ENCODE measurements around the gene HLA-G.

Gene HLA-G

DNA sequence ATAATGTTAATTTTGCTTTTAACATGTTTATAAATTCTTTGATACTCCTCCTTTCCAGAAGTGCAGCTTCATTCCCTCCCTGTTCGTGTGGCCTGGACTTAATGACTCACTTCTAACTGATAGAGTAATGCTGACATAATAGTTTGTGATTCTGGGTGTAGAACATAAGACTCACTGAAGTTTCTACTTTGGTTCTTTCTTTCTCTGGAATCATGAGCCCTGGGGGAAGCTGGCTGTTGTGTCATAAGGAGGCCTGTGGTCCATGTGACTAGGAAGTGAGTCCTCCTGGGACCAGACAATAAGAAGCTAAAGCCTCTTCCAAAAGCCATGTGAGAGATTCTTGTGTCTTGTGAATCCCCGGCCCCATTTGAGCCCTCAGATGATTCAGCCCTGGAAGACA, 30.5 kb upstream of the HLA-G start:
- Histone ChIP-seq H3K4me3 (ENCODE audit: low read depth, low read length) (no peak overlapping the region), H3K36me3 (ENCODE audit: control insufficient read depth, insufficient read depth, low read length) (no peaks in the 10 kb centered on the region), H3K4me1 (ENCODE audit: control insufficient read depth, insufficient read depth, low read length) (no peaks in the 10 kb centered on the region), H3K9me3 (ENCODE audit: control insufficient read depth, insufficient read depth, low read length) (no peaks in the 10 kb centered on the region), H3K27ac (ENCODE audit: low read depth, low read length) (no peak overlapping the region), H3K9ac (ENCODE audit: low read depth, low read length) (no peak overlapping the region), H3K27me3 (ENCODE audit: control insufficient read depth, insufficient read depth, low read length) (peaks cover 22% of the 10 kb centered on the region)

DNA sequence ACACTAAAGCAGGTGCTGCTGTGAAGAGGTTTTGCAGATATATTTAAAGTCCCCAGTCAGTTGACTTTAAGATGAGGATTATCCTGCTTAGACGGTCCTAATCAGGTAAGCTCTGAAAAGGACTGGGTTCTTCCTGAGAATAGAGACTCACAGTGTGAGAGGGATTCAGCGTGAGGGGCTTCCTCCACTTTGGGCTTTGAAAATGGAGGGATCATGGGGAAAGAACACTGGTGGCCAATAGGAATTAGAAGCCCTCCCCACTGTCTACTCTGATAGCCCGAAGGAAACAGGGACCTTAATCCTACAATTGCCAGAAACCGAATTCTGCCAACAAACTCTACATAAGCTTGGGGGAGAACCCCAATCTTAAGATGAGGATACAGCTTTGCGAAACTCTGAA, 29.7 kb upstream of the HLA-G start:
- Histone ChIP-seq H3K27me3 (ENCODE audit: control insufficient read depth, insufficient read depth, low read length) (peaks cover 15% of the 10 kb centered on the region), H3K9me3 (ENCODE audit: control insufficient read depth, insufficient read depth, low read length) (no peaks in the 10 kb centered on the region), H3K36me3 (ENCODE audit: control insufficient read depth, insufficient read depth, low read length) (no peaks in the 10 kb centered on the region), H3K4me3 (ENCODE audit: low read depth, low read length) (no peak overlapping the region), H3K27ac (ENCODE audit: low read depth, low read length) (no peak overlapping the region), H3K4me1 (ENCODE audit: control insufficient read depth, insufficient read depth, low read length) (no peaks in the 10 kb centered on the region), H3K9ac (ENCODE audit: low read depth, low read length) (no peak overlapping the region)

DNA sequence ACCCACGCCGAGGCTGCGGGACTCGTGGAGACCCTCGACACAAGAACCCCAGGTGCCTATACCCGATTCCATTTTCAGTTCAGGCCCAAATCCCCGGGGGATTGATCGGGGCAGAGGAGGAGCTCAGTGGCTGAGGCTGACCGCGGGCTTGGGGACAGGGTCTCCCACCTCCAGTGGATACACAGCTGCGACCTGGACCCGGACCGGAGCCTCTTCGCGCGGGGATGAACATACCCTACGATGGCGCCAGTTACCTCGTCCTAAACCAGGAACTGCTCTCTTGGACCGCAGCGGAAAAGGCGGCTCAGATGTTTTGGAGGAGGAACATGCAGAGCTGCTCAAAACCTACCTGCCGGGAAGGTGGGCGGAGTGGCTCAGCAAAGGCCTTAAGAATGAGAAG, 27.4 kb upstream of the HLA-G start:
- H3K36me3 ChIP-seq (ENCODE audit: control insufficient read depth, insufficient read depth, low read length), result no peaks in the 10 kb centered on the region
- no peaks in the 10 kb centered on the region for H3K4me1 ChIP-seq (ENCODE audit: control insufficient read depth, insufficient read depth, low read length)
- H3K4me3 ChIP-seq (ENCODE audit: low read depth, low read length), result no peak overlapping the region
- H3K9me3 ChIP-seq (ENCODE audit: control insufficient read depth, insufficient read depth, low read length), result no peaks in the 10 kb centered on the region; the same call in 1 of the 2 replicates
- H3K27me3 ChIP-seq (ENCODE audit: control insufficient read depth, insufficient read depth, low read length), result no peaks in the 10 kb centered on the region
- H3K27ac ChIP-seq (ENCODE audit: low read depth, low read length), result no peak overlapping the region
- no peak overlapping the region for H3K9ac ChIP-seq (ENCODE audit: low read depth, low read length)

DNA sequence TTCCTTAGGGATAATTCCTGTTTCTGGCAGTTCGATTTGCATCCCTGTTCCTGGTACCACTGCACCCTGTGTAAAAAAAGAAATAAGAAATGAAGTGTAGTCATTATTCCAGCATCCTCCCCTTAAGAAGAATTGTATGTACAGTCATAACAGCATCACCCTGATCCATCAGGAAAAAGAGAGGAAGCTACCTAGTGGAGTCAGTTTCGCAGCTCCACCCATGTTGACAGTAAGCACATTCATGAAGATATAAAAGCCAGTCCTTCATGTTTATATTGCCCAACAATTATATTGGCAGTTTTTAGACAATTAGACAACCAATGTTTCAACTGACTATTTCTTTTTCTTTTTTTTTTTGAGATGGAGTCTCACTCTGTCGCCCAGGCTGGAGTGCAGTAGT, 21.2 kb upstream of the HLA-G start:
- Histone ChIP-seq H3K9me3 (ENCODE audit: control insufficient read depth, insufficient read depth, low read length) (no peaks in the 10 kb centered on the region; the same call in 1 of the 2 replicates), H3K4me1 (ENCODE audit: control insufficient read depth, insufficient read depth, low read length) (no peaks in the 10 kb centered on the region), H3K27me3 (ENCODE audit: control insufficient read depth, insufficient read depth, low read length) (no peaks in the 10 kb centered on the region; the same call in 1 of the 2 replicates), H3K27ac (ENCODE audit: low read depth, low read length) (no peak overlapping the region), H3K4me3 (ENCODE audit: low read depth, low read length) (no peak overlapping the region), H3K36me3 (ENCODE audit: control insufficient read depth, insufficient read depth, low read length) (no peaks in the 10 kb centered on the region), H3K9ac (ENCODE audit: low read depth, low read length) (no peak overlapping the region)

DNA sequence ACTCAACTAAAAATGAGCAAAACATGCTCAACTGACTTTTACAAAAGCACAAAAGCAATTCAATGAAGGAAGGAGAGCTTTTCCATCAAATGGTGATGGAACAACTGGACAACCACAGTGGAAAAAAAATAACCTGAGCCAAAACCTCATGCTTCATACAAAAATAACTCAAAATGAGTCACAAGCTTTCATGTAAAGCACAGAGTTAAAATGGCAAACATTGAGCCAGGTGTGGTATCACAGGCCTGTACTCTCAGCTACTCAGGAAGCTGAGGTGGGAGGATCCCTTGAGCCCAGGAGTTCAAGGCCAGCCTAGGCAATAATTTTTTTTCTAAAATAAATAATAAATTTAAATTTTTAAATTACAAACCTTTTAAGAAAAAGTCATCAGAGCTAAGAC, 18.4 kb upstream of the HLA-G start:
- Histone ChIP-seq H3K36me3 (ENCODE audit: control insufficient read depth, insufficient read depth, low read length) (no peaks in the 10 kb centered on the region), H3K27me3 (ENCODE audit: control insufficient read depth, insufficient read depth, low read length) (no peaks in the 10 kb centered on the region; the same call in 1 of the 2 replicates), H3K9ac (ENCODE audit: low read depth, low read length) (no peak overlapping the region)

DNA sequence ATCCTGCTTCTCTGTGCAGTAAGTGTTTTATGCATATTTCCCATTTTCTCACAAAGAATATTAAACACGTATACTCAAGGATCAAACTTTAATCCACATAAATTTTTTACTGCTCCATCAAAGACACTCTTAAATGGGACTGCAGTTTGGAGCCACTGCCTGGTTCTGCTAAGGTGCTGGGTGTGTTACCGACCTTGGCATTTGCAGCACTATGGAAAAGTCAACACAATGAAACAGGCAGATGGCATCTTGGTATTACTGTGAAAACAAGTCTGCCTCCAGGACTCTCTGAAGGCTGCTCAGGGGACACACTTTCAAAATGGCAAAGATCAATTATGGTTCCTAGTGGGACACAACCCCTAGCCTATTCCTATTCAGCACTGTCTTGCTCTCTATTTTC, 17.3 kb upstream of the HLA-G start:
- Histone ChIP-seq H3K4me1 (ENCODE audit: control insufficient read depth, insufficient read depth, low read length) (no peaks in the 10 kb centered on the region), H3K27me3 (ENCODE audit: control insufficient read depth, insufficient read depth, low read length) (no peaks in the 10 kb centered on the region; the same call in 1 of the 2 replicates), H3K9me3 (ENCODE audit: control insufficient read depth, insufficient read depth, low read length) (no peaks in the 10 kb centered on the region), H3K4me3 (ENCODE audit: low read depth, low read length) (no peak overlapping the region), H3K36me3 (ENCODE audit: control insufficient read depth, insufficient read depth, low read length) (no peaks in the 10 kb centered on the region), H3K27ac (ENCODE audit: low read depth, low read length) (no peak overlapping the region), H3K9ac (ENCODE audit: low read depth, low read length) (no peak overlapping the region)

More for the DNA sequence above, 18.4 kb upstream of the HLA-G start:
- Histone ChIP-seq H3K9me3 (ENCODE audit: control insufficient read depth, insufficient read depth, low read length) (no peaks in the 10 kb centered on the region), H3K4me3 (ENCODE audit: low read depth, low read length) (no peak overlapping the region), H3K27ac (ENCODE audit: low read depth, low read length) (no peak overlapping the region), H3K4me1 (ENCODE audit: control insufficient read depth, insufficient read depth, low read length) (no peaks in the 10 kb centered on the region)

DNA sequence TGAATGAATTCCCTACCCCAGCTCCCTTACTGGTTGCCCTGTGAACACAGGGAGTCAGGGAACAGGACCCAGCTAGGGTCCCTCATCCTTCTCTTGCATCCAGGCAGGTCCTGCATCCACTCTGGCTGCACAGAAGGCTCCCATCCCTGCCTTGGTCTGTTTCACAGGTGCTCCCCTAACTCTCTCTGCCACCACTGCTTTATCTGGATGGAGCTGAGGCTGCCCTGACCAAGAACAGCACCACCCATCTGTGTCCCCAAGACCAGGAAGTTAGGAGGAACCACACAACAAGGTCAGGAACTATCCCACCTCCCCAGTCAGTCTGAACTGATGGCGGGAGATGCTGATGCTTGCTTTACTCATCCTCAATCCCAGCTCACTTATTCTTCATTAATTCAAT, 16.2 kb upstream of the HLA-G start:
- Histone ChIP-seq H3K4me1 (ENCODE audit: control insufficient read depth, insufficient read depth, low read length) (no peaks in the 10 kb centered on the region), H3K27me3 (ENCODE audit: control insufficient read depth, insufficient read depth, low read length) (no peaks in the 10 kb centered on the region; the same call in 1 of the 2 replicates), H3K9me3 (ENCODE audit: control insufficient read depth, insufficient read depth, low read length) (no peaks in the 10 kb centered on the region), H3K36me3 (ENCODE audit: control insufficient read depth, insufficient read depth, low read length) (no peaks in the 10 kb centered on the region), H3K27ac (ENCODE audit: low read depth, low read length) (no peak overlapping the region), H3K9ac (ENCODE audit: low read depth, low read length) (no peak overlapping the region), H3K4me3 (ENCODE audit: low read depth, low read length) (no peak overlapping the region)

DNA sequence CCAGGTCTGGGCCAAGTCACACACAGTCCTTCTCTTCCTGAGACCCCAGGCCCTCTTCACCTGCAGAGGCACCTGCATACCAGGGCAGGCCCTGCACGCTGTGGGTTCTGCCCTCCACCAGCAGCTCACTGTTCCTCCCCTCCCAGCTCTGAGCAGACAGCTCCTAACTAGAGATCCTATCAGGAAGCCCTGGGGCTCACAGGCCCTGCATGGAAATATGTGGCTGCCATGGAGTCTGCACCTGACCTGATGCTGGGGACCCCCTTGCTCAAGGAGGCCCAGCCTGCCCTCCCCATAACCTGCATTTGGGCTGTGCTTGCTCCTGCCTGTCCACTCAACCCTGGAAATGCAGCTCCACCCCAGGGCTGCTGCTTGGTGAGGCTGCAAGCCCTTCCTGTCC, 14.6 kb upstream of the HLA-G start:
- H3K4me3 ChIP-seq (ENCODE audit: low read depth, low read length), result no peak overlapping the region
- no peaks in the 10 kb centered on the region for H3K36me3 ChIP-seq (ENCODE audit: control insufficient read depth, insufficient read depth, low read length)
- H3K9ac ChIP-seq (ENCODE audit: low read depth, low read length), result no peak overlapping the region
- H3K9me3 ChIP-seq (ENCODE audit: control insufficient read depth, insufficient read depth, low read length), result no peaks in the 10 kb centered on the region
- H3K4me1 ChIP-seq (ENCODE audit: control insufficient read depth, insufficient read depth, low read length), result no peaks in the 10 kb centered on the region
- no peak overlapping the region for H3K27ac ChIP-seq (ENCODE audit: low read depth, low read length)
- no peaks in the 10 kb centered on the region for H3K27me3 ChIP-seq (ENCODE audit: control insufficient read depth, insufficient read depth, low read length)

DNA sequence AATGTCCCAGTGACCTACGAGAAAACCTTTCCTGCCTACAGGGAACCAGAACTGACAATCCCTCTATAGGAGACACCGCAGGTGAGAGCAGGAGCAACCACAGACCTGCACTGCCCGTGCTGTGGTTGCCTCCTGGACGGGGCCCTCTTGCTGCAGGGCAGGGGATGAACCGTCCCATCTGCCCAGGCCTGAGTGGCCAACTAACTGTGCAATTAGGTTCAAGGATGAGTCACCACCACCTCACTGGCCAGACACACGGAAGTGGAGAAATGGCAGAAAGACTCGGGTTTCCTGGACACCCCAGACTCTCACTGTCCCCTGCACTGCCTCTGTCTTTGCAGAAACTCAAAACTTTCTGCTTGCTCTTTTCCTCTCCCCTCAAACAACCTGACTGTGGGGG, 13.8 kb upstream of the HLA-G start:
- Histone ChIP-seq H3K4me1 (ENCODE audit: control insufficient read depth, insufficient read depth, low read length) (no peaks in the 10 kb centered on the region), H3K27me3 (ENCODE audit: control insufficient read depth, insufficient read depth, low read length) (no peaks in the 10 kb centered on the region), H3K36me3 (ENCODE audit: control insufficient read depth, insufficient read depth, low read length) (no peaks in the 10 kb centered on the region), H3K4me3 (ENCODE audit: low read depth, low read length) (no peak overlapping the region), H3K27ac (ENCODE audit: low read depth, low read length) (no peak overlapping the region), H3K9me3 (ENCODE audit: control insufficient read depth, insufficient read depth, low read length) (no peaks in the 10 kb centered on the region), H3K9ac (ENCODE audit: low read depth, low read length) (no peak overlapping the region)

DNA sequence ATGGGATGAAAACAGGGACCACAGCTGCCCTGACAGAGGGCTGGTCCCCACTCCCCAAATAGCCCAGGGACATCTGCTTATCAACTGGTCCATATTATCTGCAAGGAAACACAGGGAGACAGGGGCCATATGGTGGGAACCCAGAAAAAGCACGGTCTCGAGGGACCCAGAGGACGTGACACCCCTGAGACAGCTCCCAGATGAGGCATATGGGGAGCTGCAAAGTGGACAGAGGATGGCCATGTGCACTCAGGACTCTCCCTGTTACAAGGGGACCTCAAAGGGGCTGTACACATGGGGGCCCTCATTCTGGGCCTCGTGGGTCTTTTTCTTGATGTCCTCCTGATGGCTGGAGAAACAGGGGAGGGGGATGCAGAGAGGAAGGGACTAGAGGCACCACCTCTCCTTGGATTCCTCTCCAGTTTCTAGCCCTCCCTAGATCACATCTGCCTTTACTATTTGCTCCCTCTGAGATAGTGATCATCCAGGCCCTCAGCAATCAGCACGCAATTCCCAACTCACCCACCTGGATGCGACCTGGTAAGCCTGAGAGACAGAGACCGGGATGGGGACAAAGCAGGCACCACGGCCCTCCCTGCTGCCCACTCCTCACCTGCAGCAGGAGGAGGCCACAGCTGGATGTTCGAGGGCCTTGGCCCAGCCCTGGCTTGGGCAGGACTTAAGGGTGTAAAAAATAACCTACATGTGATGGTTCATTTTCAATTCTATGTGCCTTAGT, 13.1 kb upstream of the HLA-G start:
- H3K36me3 ChIP-seq (ENCODE audit: control insufficient read depth, insufficient read depth, low read length), result no peaks in the 10 kb centered on the region
- no peak overlapping the region for H3K27ac ChIP-seq (ENCODE audit: low read depth, low read length)
- H3K4me3 ChIP-seq (ENCODE audit: low read depth, low read length), result no peak overlapping the region
- H3K4me1 ChIP-seq (ENCODE audit: control insufficient read depth, insufficient read depth, low read length), result no peaks in the 10 kb centered on the region
- no peaks in the 10 kb centered on the region for H3K27me3 ChIP-seq (ENCODE audit: control insufficient read depth, insufficient read depth, low read length)
- no peaks in the 10 kb centered on the region for H3K9me3 ChIP-seq (ENCODE audit: control insufficient read depth, insufficient read depth, low read length)
- H3K9ac ChIP-seq (ENCODE audit: low read depth, low read length), result no peak overlapping the region

DNA sequence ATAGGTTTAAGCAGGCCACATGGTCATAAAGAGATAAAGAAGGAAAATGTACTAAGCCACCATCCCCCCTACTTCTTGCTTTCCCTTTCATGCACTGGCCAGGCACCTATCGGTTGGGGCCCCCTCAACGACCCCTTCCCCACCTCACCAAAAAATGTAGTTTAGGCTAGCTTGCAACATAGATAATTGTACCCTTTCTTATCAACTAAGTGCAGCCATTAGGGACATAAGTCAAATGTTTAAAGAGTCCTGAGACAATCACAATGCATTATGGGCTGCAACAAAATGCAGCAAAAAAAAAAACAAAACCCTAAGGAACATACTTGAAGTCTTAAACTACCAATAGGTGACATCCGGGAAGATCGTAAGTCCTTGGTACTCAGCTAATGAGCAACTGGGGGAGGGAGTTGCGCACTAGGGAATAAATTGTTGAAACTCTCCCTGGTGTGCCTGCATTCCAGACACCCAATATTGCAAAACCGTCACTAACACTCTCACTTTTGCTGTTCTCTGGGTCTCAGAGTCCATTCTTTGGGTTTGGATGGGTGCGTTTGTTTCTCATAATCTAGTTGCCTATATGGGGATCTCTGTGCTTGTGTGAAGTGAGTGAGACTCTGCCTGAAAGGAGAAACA, 12.4 kb upstream of the HLA-G start:
- H3K4me3 ChIP-seq (ENCODE audit: low read depth, low read length), result no peak overlapping the region
- no peak overlapping the region for H3K9ac ChIP-seq (ENCODE audit: low read depth, low read length)
- no peaks in the 10 kb centered on the region for H3K36me3 ChIP-seq (ENCODE audit: control insufficient read depth, insufficient read depth, low read length)
- H3K27ac ChIP-seq (ENCODE audit: low read depth, low read length), result no peak overlapping the region
- no peaks in the 10 kb centered on the region for H3K27me3 ChIP-seq (ENCODE audit: control insufficient read depth, insufficient read depth, low read length)
- no peaks in the 10 kb centered on the region for H3K4me1 ChIP-seq (ENCODE audit: control insufficient read depth, insufficient read depth, low read length)
- H3K9me3 ChIP-seq (ENCODE audit: control insufficient read depth, insufficient read depth, low read length), result no peaks in the 10 kb centered on the region
